GM18508 (cell line): ENCODE measurements around the gene TMEM140.
A peak's percentile ranks its signal among the peaks of the same experiment; 100 is the strongest.
"Not testable (repeated sequence)": the region's sequence is repeated elsewhere in the genome, so short reads cannot be mapped to it uniquely, and the experiment has no call there.

ENCODE experiments used
- ATAC-seq: cut with Tn5 transposase; IDR thresholded peaks from one replicate; pipeline ENCODE4 v1.9.1; 2021; ENCODE audit warnings: moderate number of reproducible peaks; ENCODE audit not compliant: insufficient read depth, unreplicated experiment

The TMEM140 gene

GRCh38 chr7:135147899-135148721 is at the start of gene TMEM140:
TMEM140 (plus strand) TSS chr7:135148072; CDS start chr7:135164442, 16,370 bp downstream.
- ATAC-seq = peak; percentile 39

GRCh38 chr7:135098391-135098790 is 49.5 kb upstream of the TMEM140 start:
- ATAC-seq = no peak

- ATAC-seq = no peak
These were observed 47.0 kb upstream of the TMEM140 start for GRCh38 chr7:135100856-135101255.

- peak; percentile 85 for ATAC-seq
These were observed 45.5 kb upstream of the TMEM140 start for GRCh38 chr7:135102372-135102771.

GRCh38 chr7:135109562-135109961 is 38.3 kb upstream of the TMEM140 start:
- ATAC-seq = no peak

- ATAC-seq = no peak
These were observed 37.9 kb upstream of the TMEM140 start for GRCh38 chr7:135109976-135110375.

GRCh38 chr7:135111379-135111778 is 36.5 kb upstream of the TMEM140 start:
- no peak for ATAC-seq

- ATAC-seq = no peak
These were observed 33.2 kb upstream of the TMEM140 start for GRCh38 chr7:135114622-135115021.

GRCh38 chr7:135117096-135117495 is 30.8 kb upstream of the TMEM140 start:
- no peak for ATAC-seq

- no peak for ATAC-seq
These were observed 26.0 kb upstream of the TMEM140 start for GRCh38 chr7:135121868-135122267.

GRCh38 chr7:135124631-135125030 is 23.2 kb upstream of the TMEM140 start:
- not testable (repeated sequence) for ATAC-seq

- ATAC-seq = no peak
These were observed 18.9 kb upstream of the TMEM140 start for GRCh38 chr7:135128931-135129330.

- no peak for ATAC-seq
These were observed 18.3 kb upstream of the TMEM140 start for GRCh38 chr7:135129579-135129978.

- ATAC-seq = no peak
These were observed 3.8 kb upstream of the TMEM140 start for GRCh38 chr7:135143885-135144668.

GRCh38 chr7:135147341-135147898 is 452 bp upstream of the TMEM140 start:
- ATAC-seq = no peak

- no peak for ATAC-seq
These were observed 2.4 kb downstream of the TMEM140 start for GRCh38 chr7:135150072-135150782.

GRCh38 chr7:135151132-135151531 is 3.3 kb downstream of the TMEM140 start:
- ATAC-seq = no peak

GRCh38 chr7:135151533-135151932 is 3.7 kb downstream of the TMEM140 start:
- ATAC-seq = no peak

- ATAC-seq = no peak
These were observed 4.6 kb downstream of the TMEM140 start for GRCh38 chr7:135152442-135152841.

- no peak for ATAC-seq
These were observed 6.9 kb downstream of the TMEM140 start for GRCh38 chr7:135154734-135155133.
